B cell (primary cell): ENCODE data around the gene POLE. TPM values are rescaled to one million over a fixed set of nuclear protein-coding genes. Genes with fewer than 3 reads are reported as not detected.

Experiments
- ATAC-seq: fragments of 200-7000 bp; cut with Tn5 transposase; one replicate; pipeline ENCODE4 v1.10.0; 2021; ENCODE audit warnings: low read depth, mild to moderate bottlenecking, moderate number of reproducible peaks, moderate library complexity
- CTCF ChIA-PET: fragments of 350-600 bp; sonication (Branson Sonifier 250); formaldehyde crosslinking; loops from one replicate; lab custom pipeline; 2021; ENCODE audit warnings: antibody characterized with exemption, inconsistent platforms; lab: Charles Lee
- POLR2A ChIA-PET: fragments of 350-600 bp; sonication (Branson Sonifier 250); formaldehyde crosslinking; loops from one replicate; lab custom pipeline; 2021; ENCODE audit warnings: antibody characterized with exemption; lab: Charles Lee
- DNase-seq: peaks from one replicate; pipeline ENCODE4 v3.0.0; 2013
- H2AFZ ChIP-seq: 2 replicates; pipeline ENCODE4 v1.6.1; 2012; ENCODE audit warnings: mild to moderate bottlenecking, low read depth, low read length; ENCODE audit not compliant: insufficient read depth, poor library complexity, severe bottlenecking
- H3K27ac ChIP-seq, 2 donors: 1 replicate in 1 of 2; 2 replicates in 1 of 2; pipeline ENCODE4 v1.5.1; 2012 to 2013; ENCODE audit warnings: low read length in 2 of 2, mild to moderate bottlenecking in 2 of 2, moderate library complexity in 1 of 2
- H3K27me3 ChIP-seq, 4 experiments: fragments of 200-600 bp in 1 of 4; sonication (generic) in 1 of 4; replicated peaks in 1 of 4; 1 replicate in 2 of 4; 2 replicates in 2 of 4; pipeline versions ENCODE4 v1.6.1 to v1.7.0; 2013 to 2016; ENCODE audit warnings: low read length in 3 of 4, mild to moderate bottlenecking in 2 of 4, mixed read lengths in 1 of 4, moderate library complexity in 1 of 4; ENCODE audit not compliant: insufficient read depth in 4 of 4, control insufficient read depth in 3 of 4; ENCODE audit errors: control extremely low read depth in 1 of 4
- H3K36me3 ChIP-seq, 2 experiments: replicated peaks in 1 of 2; 1 replicate in 1 of 2; 2 replicates in 1 of 2; pipeline versions ENCODE4 v1.6.1 to v1.7.1; 2013; ENCODE audit warnings: low read length in 1 of 2; ENCODE audit not compliant: insufficient read depth in 2 of 2, control insufficient read depth in 1 of 2; ENCODE audit errors: control extremely low read depth in 1 of 2, extremely low read depth in 1 of 2
- H3K4me1 ChIP-seq, 2 donors: fragments of 200-600 bp in 1 of 2; sonication (generic) in 1 of 2; 1 replicate in 1 of 2; 2 replicates in 1 of 2; pipeline versions ENCODE4 v1.5.1 to v1.6.1; 2013 to 2017; ENCODE audit warnings: low read length in 2 of 2; ENCODE audit not compliant: control insufficient read depth in 2 of 2, insufficient read depth in 2 of 2
- H3K4me2 ChIP-seq: replicated peaks from 2 replicates; pipeline ENCODE3; 2012; ENCODE audit warnings: mild to moderate bottlenecking, low read depth, low read length; ENCODE audit not compliant: poor library complexity, severe bottlenecking
- H3K4me3 ChIP-seq, 5 experiments: fragments of 200-600 bp in 1 of 5; sonication (generic) in 1 of 5; 1 replicate in 3 of 5; 2 replicates in 2 of 5; pipeline versions ENCODE4 v1.5.1 to v1.7.0; 2011 to 2016; ENCODE audit warnings: low read length in 4 of 5, mild to moderate bottlenecking in 4 of 5, low read depth in 2 of 5, control low read depth in 1 of 5, moderate library complexity in 1 of 5; ENCODE audit not compliant: insufficient read depth in 1 of 5; ENCODE audit errors: control extremely low read depth in 1 of 5, extremely low read depth in 1 of 5
- H3K79me2 ChIP-seq: fragments of 200-600 bp; sonication (generic); one replicate; pipeline ENCODE4 v1.6.0; 2016; ENCODE audit warnings: low read length; ENCODE audit not compliant: control insufficient read depth, insufficient read depth
- H3K9ac ChIP-seq: fragments of 200-600 bp; sonication (generic); 2 replicates; pipeline ENCODE4 v1.6.1; 2017; ENCODE audit warnings: mild to moderate bottlenecking, low read length, moderate library complexity
- H3K9me3 ChIP-seq, 3 donors: one replicate each; pipeline versions ENCODE4 v1.6.1 to v1.7.1; 2013; ENCODE audit warnings: low read length in 2 of 3; ENCODE audit not compliant: control insufficient read depth in 2 of 3, insufficient read depth in 1 of 3; ENCODE audit errors: control extremely low read depth in 1 of 3
- H4K20me1 ChIP-seq: 2 replicates; pipeline ENCODE4 v1.6.0; 2012; ENCODE audit warnings: mild to moderate bottlenecking, low read length; ENCODE audit not compliant: insufficient read depth, control insufficient read depth, poor library complexity, severe bottlenecking
- H3K27ac Mint-ChIP-seq: one replicate; pipeline ENCODE4 v1.8.0; 2021; ENCODE audit warnings: mixed read lengths
- H3K27me3 Mint-ChIP-seq: one replicate; pipeline ENCODE4 v1.8.0; 2021; ENCODE audit warnings: mixed read lengths
- H3K4me1 Mint-ChIP-seq: one replicate; pipeline ENCODE4 v1.8.0; 2021; ENCODE audit warnings: mixed read lengths
- H3K4me3 Mint-ChIP-seq: one replicate; pipeline ENCODE4 v1.8.0; 2021; ENCODE audit warnings: mixed read lengths
- H3K9me3 Mint-ChIP-seq: one replicate; pipeline ENCODE4 v1.8.0; 2022; ENCODE audit warnings: mixed read lengths; ENCODE audit not compliant: insufficient read depth
- CTCF ChIP-seq: fragments of 200-600 bp; IDR thresholded peaks from one replicate; pipeline ENCODE4 v1.8.0; 2022; ENCODE audit warnings: antibody characterized with exemption, mild to moderate bottlenecking
- EZH2 ChIP-seq: IDR thresholded peaks from 2 replicates; pipeline ENCODE4 v1.6.1; 2012; ENCODE audit warnings: borderline replicate concordance, low read depth, mild to moderate bottlenecking, moderate library complexity, low read length; ENCODE audit not compliant: insufficient read depth, poor library complexity, severe bottlenecking
- WGBS: methylation state at CpG from one replicate; pipeline ENCODE4 v1.1.5; 2013; ENCODE audit warnings: missing lambda C conversion rate; ENCODE audit not compliant: insufficient coverage; 5-methylcytosine and 5-hydroxymethylcytosine counted together
- intact Hi-C: fragments of 100-400 bp; cut with micrococcal nuclease; formaldehyde crosslinking; loops from one replicate; pipeline ENCODE4 v1.10.0; 2022
- polyA plus RNA-seq: library from polyadenylated mRNA; depleted of rRNA; stranded (reverse); fragments of >200 nt; gene quantifications from 2 replicates; pipeline ENCODE4 v1.2.3, GENCODE V29; 2012
- total RNA-seq, 2 donors: library from RNA; stranded (reverse); fragments of 120-200 nt in 1 of 2; gene quantifications; 1 replicate in 1 of 2; 2 replicates in 1 of 2; pipeline versions ENCODE4 v1.2.3 to v1.2.4, GENCODE V29; 2013 to 2022

Gene POLE
- total and polyA plus RNA-seq, 2 donors (not counting 1 experiment from before 2014, with no cell fraction given): 32.0 to 62.0 TPM

- 98% methylated on average over 28 of the region's 30 CpGs for whole genome bisulfite sequencing
- Histone ChIP-seq H4K20me1 (no peaks in the 10 kb centered on the region), H2AFZ (no peak overlapping the region), H3K4me3 (no peak overlapping the region), H3K27ac (no peak overlapping the region), H3K4me1 (no peaks in the 10 kb centered on the region), H3K9ac (no peak overlapping the region), H3K9me3 (no peaks in the 10 kb centered on the region), H3K36me3 (peaks cover 2 to 27% of the 10 kb centered on the region in 2 experiments), H3K79me2 (no peaks in the 10 kb centered on the region), H3K27me3 (no peaks in the 10 kb centered on the region), H3K4me2 (no peak overlapping the region)
- no peak overlapping the region for H3K27ac Mint-ChIP-seq
- ATAC-seq: no peak
- no peaks in the 10 kb centered on the region for H3K27me3 Mint-ChIP-seq
- H3K4me3 Mint-ChIP-seq: no peak overlapping the region
- H3K9me3 Mint-ChIP-seq: no peaks in the 10 kb centered on the region
- POLR2A ChIA-PET: no interaction called here
- no peaks in the 10 kb centered on the region for H3K4me1 Mint-ChIP-seq
- TF ChIP-seq EZH2 (no peak), CTCF (no peak)
- intact Hi-C loops: no loop called here
- CTCF ChIA-PET: no interaction called here
- DNase-seq: no peak
Measured at GRCh38 chr12:132642846-132643835, 44.0 kb downstream of the POLE start.
